ENCODE results near the gene ELMO2. TPM values are rescaled to one million over a fixed set of nuclear protein-coding genes. Genes with fewer than 3 reads are reported as not detected.

ELMO2 gene
- total RNA-seq, 4 donors from 2014 or later: 37.4 to 46.7 (median 40.7) TPM

GRCh38 chr20:46323557-46323956, 82.9 kb downstream of the ELMO2 start:
- intact Hi-C loops (cut with DNase I; ENCODE audit: low total_unique reads): no loop called here
- H3K4me3 ChIP-seq (ENCODE audit: low read depth, poor library complexity, severe bottlenecking): no peak overlapping the region
- 44 to 50% methylated on average over 10 of the region's 10 CpGs for WGBS, 2 donors
- no peak for DNase-seq (ENCODE audit: low spot score in 2 of 2)
- TF ChIP-seq CTCF (IDR thresholded peaks at IDR 0.05) (no peak), POLR2A (IDR thresholded peaks at IDR 0.05) (no peak)

GRCh38 chr20:46322641-46323040, 83.8 kb downstream of the ELMO2 start:
- no peak overlapping the region for H3K4me3 ChIP-seq (ENCODE audit: low read depth, poor library complexity, severe bottlenecking)
- TF ChIP-seq POLR2A (IDR thresholded peaks at IDR 0.05) (no peak), CTCF (IDR thresholded peaks at IDR 0.05) (no peak)
- no peak for DNase-seq (ENCODE audit: low spot score in 2 of 2)
- 51 to 53% methylated on average over 8 of the region's 8 CpGs for WGBS, 2 donors
- intact Hi-C loops (cut with DNase I; ENCODE audit: low total_unique reads): no loop called here

GRCh38 chr20:46317685-46318177, 88.7 kb downstream of the ELMO2 start:
- intact Hi-C loops (cut with DNase I; ENCODE audit: low total_unique reads): no loop called here

GRCh38 chr20:46316984-46317684, 89.3 kb downstream of the ELMO2 start:
- 34 to 44% methylated on average over 24 of the region's 24 CpGs for WGBS, 2 donors
- TF ChIP-seq CTCF (IDR thresholded peaks at IDR 0.05): no peak
- no peak overlapping the region for H3K4me3 ChIP-seq (ENCODE audit: low read depth, poor library complexity, severe bottlenecking)
- intact Hi-C loops (cut with DNase I; ENCODE audit: low total_unique reads): no loop called here
- no peak for DNase-seq (ENCODE audit: low spot score in 2 of 2)

More at GRCh38 chr20:46317685-46318177, 88.7 kb downstream of the ELMO2 start:
- 18 to 28% methylated on average over 6 of the region's 7 CpGs for WGBS, 2 donors
- TF ChIP-seq CTCF (IDR thresholded peaks at IDR 0.05) (no peak), POLR2A (IDR thresholded peaks at IDR 0.05) (no peak)
- no peak for DNase-seq (ENCODE audit: low spot score in 2 of 2)
- no peak overlapping the region for H3K4me3 ChIP-seq (ENCODE audit: low read depth, poor library complexity, severe bottlenecking)

Other genes with a start within 250 kb of the ELMO2 start
- 1 to 10 TPM; 1.6 to 3.0 (median 2.0) TPM for gene CDH22, start 98.1 kb downstream of the ELMO2 start, total RNA-seq
- under 1 TPM; 0.38 to 0.76 (median 0.58) TPM for gene ZNF334, start 106.9 kb upstream of the ELMO2 start, total RNA-seq
- gene OCSTAMP, start 144.0 kb upstream of the ELMO2 start, total RNA-seq: not detected
- gene SLC13A3, start 244.8 kb upstream of the ELMO2 start, total RNA-seq: 1 to 10 TPM; 1.4 to 3.3 (median 1.8) TPM

Measured in lower leg skin (tissue), 4 donors.